Calu3 (cell line): ENCODE data around the gene C1orf21. TPM values are rescaled to one million over a fixed set of nuclear protein-coding genes. Genes with fewer than 3 reads are reported as not detected.

Experiments used
- BruUV-seq: library from RNA; stranded (reverse); fragments of 400-500 nt; replicated peaks from 2 replicates; lab custom pipeline; 2021; lab: Mats Ljungman, UMichigan
- CTCF ChIA-PET: fragments of 300-600 bp; sonication (Branson Sonifier 250); formaldehyde crosslinking; loops from one replicate; lab custom pipeline; 2022; ENCODE audit warnings: antibody characterized with exemption; lab: Charles Lee
- DNase-seq: peaks from one replicate; pipeline ENCODE4 v3.0.0; 2022
- H3K27ac Mint-ChIP-seq: one replicate; pipeline ENCODE4 v1.8.0; 2022; ENCODE audit warnings: mixed read lengths; ENCODE audit not compliant: unreplicated experiment
- H3K27me3 Mint-ChIP-seq: one replicate; pipeline ENCODE4 v1.8.0; 2022; ENCODE audit warnings: mixed read lengths; ENCODE audit not compliant: unreplicated experiment
- H3K36me3 Mint-ChIP-seq: one replicate; pipeline ENCODE4 v1.8.0; 2022; ENCODE audit warnings: mild to moderate bottlenecking, moderate library complexity, mixed read lengths; ENCODE audit not compliant: insufficient read depth, unreplicated experiment
- H3K4me1 Mint-ChIP-seq: one replicate; pipeline ENCODE4 v1.8.0; 2022; ENCODE audit warnings: mild to moderate bottlenecking, low read depth, mixed read lengths; ENCODE audit not compliant: unreplicated experiment
- H3K4me3 Mint-ChIP-seq: one replicate; pipeline ENCODE4 v1.8.0; 2022; ENCODE audit warnings: mild to moderate bottlenecking, low read depth, moderate library complexity, mixed read lengths; ENCODE audit not compliant: unreplicated experiment
- H3K9me3 Mint-ChIP-seq: one replicate; pipeline ENCODE4 v1.8.0; 2022; ENCODE audit warnings: low read depth, mixed read lengths; ENCODE audit not compliant: unreplicated experiment
- CTCF ChIP-seq: fragments of 200-600 bp; IDR thresholded peaks from one replicate; pipeline ENCODE4 v1.8.0; 2022; ENCODE audit warnings: antibody characterized with exemption; ENCODE audit not compliant: unreplicated experiment
- intact Hi-C: fragments of 100-400 bp; cut with micrococcal nuclease; formaldehyde crosslinking; loops from one replicate; pipeline ENCODE4 v1.10.0; 2022; ENCODE audit not compliant: unreplicated experiment
- total RNA-seq: library from RNA; stranded (reverse); gene quantifications from 2 replicates; pipeline ENCODE4 v1.2.3, GENCODE V29; 2022

The C1orf21 gene
- total RNA-seq, 1 experiment from 2014 or later, result 20.6 TPM

GRCh38 chr1:184388319-184388889 lies 1.6 kb downstream of the C1orf21 start:
- intact Hi-C loops, result no loop called here
- TSS peak; percentile 49 for BruUV-seq
- H3K27me3 Mint-ChIP-seq, result no peaks in the 10 kb centered on the region

GRCh38 chr1:184388971-184389370 lies 2.1 kb downstream of the C1orf21 start:
- Mint-ChIP-seq H3K4me1 (peaks cover 19% of the 10 kb centered on the region), H3K9me3 (no peaks in the 10 kb centered on the region), H3K36me3 (peaks cover 29% of the 10 kb centered on the region), H3K27me3 (no peaks in the 10 kb centered on the region), H3K4me3 (peak overlapping the region; percentile 76), H3K27ac (no peak overlapping the region)
- no peak for DNase-seq
- no peak for TF ChIP-seq CTCF
- CTCF ChIA-PET, result interaction anchor here (0.7 to 2.9 kb wide), 3 partner anchors 17 to 275 kb away, joined by 3 to 16 read pairs (median 3); no protein-coding TSS in a partner anchor
- BruUV-seq, result no TSS peak
- intact Hi-C loops, result no loop called here

More at GRCh38 chr1:184388319-184388889, 1.6 kb downstream of the C1orf21 start:
- H3K4me3 Mint-ChIP-seq, result peak overlapping the region; percentile 76
- TF ChIP-seq CTCF, result no peak
- no peak for DNase-seq
- peaks cover 19% of the 10 kb centered on the region for H3K4me1 Mint-ChIP-seq
- CTCF ChIA-PET, result interaction anchor here (0.7 to 2.9 kb wide), 4 partner anchors 17 to 276 kb away, joined by 3 to 16 read pairs (median 8); no protein-coding TSS in a partner anchor
- peak overlapping the region; percentile 16 for H3K27ac Mint-ChIP-seq
- H3K9me3 Mint-ChIP-seq, result no peaks in the 10 kb centered on the region
- H3K36me3 Mint-ChIP-seq, result peaks cover 29% of the 10 kb centered on the region

- no peaks in the 10 kb centered on the region for H3K9me3 Mint-ChIP-seq
- H3K27ac Mint-ChIP-seq, result no peak overlapping the region
- H3K36me3 Mint-ChIP-seq, result peaks cover 29% of the 10 kb centered on the region
- no peak for DNase-seq
- no peaks in the 10 kb centered on the region for H3K27me3 Mint-ChIP-seq
- intact Hi-C loops, result no loop called here
- CTCF ChIA-PET, result interaction anchor here (0.5 to 2.1 kb wide), 3 partner anchors 147 to 274 kb away, joined by 3 to 6 read pairs (median 3); no protein-coding TSS in a partner anchor
- no TSS peak for BruUV-seq
- no peak overlapping the region for H3K4me3 Mint-ChIP-seq
- no peak for TF ChIP-seq CTCF
- peaks cover 19% of the 10 kb centered on the region for H3K4me1 Mint-ChIP-seq
Measured at GRCh38 chr1:184389446-184389845, 2.6 kb downstream of the C1orf21 start.

GRCh38 chr1:184390889-184391288 lies 4.1 kb downstream of the C1orf21 start:
- Mint-ChIP-seq H3K4me1 (peaks cover 14% of the 10 kb centered on the region), H3K27me3 (no peaks in the 10 kb centered on the region), H3K27ac (no peak overlapping the region), H3K4me3 (no peak overlapping the region), H3K9me3 (no peaks in the 10 kb centered on the region), H3K36me3 (peaks cover 23% of the 10 kb centered on the region)
- DNase-seq, result no peak
- intact Hi-C loops, result no loop called here
- TF ChIP-seq CTCF, result no peak
- CTCF ChIA-PET, result interaction anchor here (2.1 kb wide), 1 partner anchor 273 kb away, joined by 6 read pairs; no protein-coding TSS in a partner anchor
- no TSS peak for BruUV-seq
